CD4-positive, alpha-beta T cell treated with Interleukin-4 for 4 hours (primary cell): ENCODE measurements around the gene CIPC.

Experiments used
- DNase-seq: peaks from one replicate; pipeline ENCODE4 v3.0.0-alpha.2; 2020

The CIPC gene

GRCh38 chr14:77103951-77104350 is 5.9 kb downstream of the CIPC start:
- no peak for DNase-seq

GRCh38 chr14:77104393-77104792 is 6.3 kb downstream of the CIPC start:
- no peak for DNase-seq

DNA sequence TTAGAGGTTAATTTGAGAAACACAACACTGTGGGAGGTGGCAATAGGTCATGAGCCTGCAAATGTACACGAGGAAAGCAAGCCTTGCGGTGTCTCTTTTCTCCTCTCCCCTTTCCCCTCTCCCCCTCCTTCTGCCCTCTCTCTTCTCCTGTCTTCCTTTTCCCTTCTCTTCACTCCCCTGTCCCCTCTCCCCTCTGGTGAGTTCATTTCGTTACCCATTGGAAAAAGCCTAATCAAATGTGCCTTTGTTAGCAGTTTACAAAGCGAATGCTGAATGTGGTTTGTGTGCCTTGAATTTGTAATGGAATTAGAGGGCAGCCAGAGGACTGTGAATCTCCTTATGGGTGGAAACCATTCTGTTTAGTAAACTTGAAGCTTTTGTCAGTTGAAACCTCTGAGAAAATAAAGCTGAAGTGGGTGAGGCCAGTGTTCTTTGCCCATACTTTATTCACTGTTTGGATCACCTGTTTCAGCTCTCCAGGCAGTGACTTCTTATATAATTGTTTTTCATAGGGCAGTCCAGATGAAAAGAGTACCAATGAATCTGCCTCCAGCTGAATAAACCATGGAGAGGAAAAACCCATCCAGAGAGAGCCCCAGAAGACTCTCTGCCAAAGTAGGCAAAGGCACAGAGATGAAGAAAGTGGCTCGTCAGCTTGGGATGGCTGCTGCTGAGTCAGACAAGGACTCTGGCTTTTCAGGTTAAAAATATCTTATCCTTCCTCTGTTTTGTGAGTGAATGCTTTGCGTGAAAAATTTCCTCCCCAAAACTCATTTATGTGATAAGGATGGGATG is 7.3 kb downstream of the CIPC start:
- DNase-seq, result no peak

DNA sequence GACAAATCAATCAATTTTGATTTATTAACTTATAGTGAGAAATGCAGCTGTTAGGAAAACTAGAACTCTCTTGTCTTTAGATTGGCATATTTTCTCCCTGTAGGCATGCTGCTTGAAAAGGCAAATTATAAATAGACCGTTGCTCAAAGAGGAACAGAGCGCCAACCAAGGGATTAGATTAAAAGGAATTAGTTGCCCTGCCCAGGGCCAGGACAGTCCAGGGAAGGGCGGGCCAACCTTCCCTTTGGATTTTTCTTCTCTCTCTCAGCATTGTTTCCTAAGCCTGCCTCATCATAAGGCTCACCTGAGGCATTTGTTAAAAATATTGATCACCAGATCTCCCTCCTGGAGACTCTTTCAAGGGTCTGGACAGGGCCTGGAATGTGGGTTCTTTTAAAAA is 8.6 kb downstream of the CIPC start:
- no peak for DNase-seq

DNA sequence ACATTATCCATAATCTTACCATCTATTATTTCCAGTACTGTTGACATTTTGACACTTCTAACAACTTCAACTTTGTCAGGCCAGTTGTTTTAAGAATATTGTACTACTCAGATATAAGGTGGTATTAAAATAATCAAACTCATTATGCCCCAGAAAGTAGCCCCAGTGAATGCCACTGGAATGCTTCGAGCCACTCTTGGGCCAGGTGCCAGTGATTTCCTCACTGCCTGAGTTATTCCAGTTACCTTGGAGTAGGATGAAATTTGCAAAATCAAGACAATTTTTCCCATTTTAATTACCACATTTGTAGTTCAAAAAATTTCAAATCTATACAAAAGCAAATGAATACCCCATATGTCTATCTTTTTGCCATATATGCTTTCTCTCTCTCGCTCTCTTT is 9.2 kb downstream of the CIPC start:
- no peak for DNase-seq

- no peak for DNase-seq
Observed at GRCh38 chr14:77108753-77109152, 10.7 kb downstream of the CIPC start.

DNA sequence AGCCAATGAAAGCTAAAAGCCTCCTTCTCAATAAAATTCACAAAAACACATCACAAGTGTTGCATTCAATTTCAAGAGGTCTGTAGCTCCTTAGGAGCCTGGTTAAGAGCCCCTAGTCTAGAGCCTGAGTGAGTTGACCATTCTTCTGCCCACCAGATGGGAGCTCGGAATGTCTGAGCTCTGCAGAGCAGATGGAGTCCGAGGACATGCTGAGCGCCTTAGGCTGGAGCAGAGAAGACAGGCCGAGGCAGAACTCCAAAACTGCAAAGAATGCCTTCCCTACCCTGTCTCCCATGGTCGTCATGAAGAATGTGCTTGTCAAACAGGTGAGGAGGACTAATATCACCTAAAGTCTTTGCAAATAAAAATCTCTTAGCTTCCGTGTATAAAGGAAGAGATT is 11.6 kb downstream of the CIPC start:
- no peak for DNase-seq

DNA sequence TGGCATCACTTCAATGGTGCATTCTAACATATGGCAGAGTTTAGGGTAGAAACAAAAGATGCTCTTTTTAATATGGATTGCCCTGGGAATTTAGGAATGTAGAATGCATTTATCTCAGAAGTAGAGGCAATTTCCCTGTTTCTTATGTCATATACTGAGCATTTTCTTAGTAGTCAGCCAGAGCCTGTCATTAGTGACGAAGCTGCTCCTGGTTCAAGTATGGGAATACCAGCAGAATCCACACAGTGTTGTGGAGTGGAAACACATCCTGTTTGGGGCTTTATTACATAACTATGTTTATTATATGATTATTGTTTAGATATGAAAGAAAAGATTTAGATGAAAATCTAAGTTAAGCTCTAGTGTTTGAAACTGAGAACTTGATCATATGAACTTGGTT is 12.2 kb downstream of the CIPC start:
- no peak for DNase-seq

DNA sequence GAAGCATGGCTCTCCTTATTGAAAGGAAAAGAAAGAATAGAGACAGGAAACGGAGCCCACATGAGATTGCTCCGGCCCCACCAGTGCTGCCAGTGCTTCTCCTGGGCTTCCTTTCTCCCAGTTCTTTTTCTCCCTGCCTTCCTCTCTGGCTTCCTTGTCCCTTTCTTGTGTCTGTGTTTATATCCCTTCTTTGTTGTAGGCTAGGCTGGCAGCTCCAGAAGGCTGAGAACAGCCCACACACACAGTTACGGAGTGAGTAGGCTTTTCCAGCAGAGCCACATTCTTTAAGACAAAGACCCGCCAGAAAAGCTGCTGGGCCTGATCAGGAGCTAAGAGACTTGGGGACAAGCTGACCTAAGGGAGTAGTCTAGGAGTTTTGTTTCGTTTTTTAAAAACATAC is 13.0 kb downstream of the CIPC start:
- DNase-seq, result no peak

DNA sequence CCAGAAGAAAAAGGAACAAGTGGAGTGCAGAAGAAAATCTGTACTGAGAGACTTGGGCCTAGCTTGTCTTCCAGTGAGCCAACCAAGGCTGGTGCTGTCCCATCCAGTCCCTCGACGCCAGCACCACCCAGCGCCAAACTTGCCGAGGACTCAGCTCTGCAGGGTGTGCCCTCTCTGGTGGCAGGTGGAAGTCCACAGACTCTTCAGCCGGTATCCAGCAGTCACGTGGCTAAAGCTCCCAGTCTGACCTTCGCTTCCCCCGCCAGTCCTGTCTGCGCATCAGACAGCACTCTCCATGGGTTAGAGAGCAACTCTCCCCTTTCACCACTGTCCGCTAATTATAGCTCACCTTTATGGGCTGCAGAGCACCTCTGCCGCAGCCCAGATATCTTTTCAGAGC is 15.6 kb downstream of the CIPC start:
- DNase-seq, result no peak

DNA sequence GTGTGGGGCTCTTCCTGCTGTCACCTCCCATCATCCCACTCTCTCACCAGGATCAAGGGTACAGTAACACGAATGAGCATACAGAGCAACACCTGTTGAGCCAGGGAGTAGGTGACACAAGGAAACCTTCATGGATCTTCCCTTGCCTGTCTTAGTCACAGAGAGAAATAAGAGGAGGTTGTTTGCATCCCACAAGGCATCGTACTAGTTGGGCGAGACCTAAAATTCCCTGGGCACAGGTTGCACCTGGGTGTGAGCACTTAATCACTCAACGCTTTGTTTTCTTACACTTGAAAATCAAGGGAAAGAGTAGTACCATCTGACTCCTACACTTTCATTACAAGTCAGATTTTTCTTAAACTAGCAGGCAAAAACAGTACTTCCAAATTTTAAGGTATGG is 16.6 kb downstream of the CIPC start:
- DNase-seq, result no peak

DNA sequence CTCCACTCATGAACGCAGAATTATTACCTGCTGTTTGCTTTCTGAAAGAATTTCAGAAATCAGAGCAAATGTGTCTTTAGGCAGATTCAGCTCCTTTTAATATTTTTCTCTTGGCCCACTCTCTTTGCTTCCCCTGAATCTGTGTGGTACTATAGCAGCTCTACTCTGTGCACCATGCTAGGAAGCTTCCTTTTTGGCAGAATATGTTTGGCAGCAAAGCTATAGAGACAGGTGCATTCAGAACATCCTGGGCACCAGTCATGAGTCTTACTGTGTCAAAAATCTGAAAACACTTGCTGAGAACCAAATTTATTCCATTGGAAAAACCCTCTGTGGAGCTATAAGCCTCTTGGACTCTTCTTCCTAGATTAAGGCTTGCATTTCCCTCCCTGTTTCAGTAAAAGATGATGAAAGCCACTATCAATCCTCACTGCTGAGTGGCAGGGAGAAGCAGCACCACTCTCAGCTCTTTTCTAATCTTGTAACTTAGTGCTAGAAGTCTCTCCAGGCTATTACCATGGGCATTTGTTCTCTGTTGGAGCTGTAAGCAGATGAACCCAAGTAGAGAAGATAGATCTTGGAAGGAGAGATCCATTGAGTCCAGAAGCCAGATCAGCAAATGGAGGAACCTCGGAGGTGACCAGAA is 18.2 kb downstream of the CIPC start:
- DNase-seq, result no peak

DNA sequence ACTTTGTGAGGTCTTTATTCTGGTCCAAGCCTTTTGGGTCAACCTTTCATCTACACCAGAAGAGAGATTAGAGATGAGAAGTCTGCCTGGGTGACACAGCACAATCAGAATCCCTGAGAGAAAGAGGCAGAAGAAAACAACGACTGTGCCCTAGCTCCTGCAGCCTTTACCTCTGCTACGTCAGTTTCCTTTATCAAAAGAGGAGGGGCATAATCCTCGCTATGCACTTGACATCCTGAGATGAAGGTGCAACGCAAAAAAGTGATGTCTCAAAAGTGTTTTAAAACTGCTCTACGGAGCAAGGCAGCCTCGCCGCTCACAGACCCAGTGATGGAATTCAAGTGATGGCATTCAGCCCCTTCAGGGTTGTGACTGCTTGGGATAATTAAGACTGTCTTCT is 21.8 kb downstream of the CIPC start:
- DNase-seq, result peak; percentile 24

DNA sequence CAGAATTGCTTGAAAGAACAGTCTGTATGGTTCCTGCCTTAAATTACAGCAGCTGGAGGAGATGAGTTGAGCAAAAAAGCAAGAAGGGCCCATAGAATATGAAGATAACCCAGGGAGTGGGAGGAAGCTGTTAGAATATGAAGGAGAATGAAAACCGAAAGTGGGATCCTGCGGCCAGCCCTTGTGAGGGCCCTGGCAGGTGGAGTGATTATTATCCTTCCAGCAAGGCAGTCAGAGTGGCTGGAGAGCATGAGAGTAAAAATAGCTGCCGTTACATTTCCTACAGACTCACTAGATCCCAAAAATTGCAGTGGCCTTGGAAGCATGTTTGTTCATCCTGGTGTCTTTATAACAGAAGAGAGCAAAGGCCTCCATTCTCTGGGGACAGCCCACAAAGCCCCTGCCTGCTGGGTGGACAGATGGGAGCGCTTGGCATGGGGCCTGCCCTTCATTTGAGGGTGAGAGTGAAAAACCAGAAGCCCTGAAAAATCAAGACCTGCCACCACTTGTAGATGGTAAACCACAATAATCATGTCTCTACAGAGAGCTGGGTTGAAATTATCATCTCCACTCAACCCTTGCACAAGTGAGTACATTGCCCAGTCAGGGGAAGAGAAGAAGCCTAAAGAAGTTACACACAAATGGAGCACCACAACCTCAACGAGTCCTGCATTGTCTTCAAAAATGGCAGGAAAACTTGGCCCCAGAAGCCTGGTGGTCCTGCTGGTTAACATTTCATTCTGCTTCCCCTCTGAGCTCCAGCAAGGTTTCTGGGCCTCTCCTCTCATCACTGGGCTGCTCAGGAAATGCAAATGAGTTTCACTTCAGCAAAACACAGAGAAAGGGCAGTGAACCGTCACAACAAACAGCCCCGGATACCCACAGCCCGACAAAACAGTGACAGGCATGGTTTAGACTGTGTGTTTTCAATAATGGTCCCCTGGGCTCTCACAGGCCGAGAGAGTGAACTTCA is 23.0 kb downstream of the CIPC start:
- peak; percentile 49 for DNase-seq

DNA sequence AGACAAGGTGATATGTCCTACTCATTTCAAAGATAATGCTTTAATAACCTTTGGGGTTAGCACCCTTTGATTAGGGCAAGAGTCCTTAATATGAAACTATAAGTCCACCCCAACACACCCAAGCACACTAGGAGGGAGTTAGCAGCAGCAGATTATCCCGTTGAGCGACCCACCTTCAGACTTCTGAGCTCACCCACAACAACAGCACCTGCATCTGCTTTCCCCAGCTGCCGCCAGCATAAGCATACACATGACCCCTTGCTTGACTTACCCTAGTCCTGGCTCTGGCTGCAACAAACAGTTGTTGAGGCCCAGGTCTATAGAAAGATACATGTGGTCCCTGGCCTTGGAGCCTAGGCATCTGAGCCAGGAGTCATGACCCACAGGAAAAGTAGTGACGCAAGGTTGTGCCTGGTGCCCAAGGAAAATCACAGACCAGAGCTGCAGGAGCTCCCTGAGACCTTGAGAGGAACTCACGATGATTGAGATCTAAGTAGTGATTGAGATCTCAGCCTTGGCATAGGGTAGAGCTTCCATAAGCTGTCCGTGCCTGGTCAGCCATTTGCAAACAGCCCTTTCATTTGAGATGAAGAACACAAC is 24.6 kb downstream of the CIPC start:
- no peak for DNase-seq

DNA sequence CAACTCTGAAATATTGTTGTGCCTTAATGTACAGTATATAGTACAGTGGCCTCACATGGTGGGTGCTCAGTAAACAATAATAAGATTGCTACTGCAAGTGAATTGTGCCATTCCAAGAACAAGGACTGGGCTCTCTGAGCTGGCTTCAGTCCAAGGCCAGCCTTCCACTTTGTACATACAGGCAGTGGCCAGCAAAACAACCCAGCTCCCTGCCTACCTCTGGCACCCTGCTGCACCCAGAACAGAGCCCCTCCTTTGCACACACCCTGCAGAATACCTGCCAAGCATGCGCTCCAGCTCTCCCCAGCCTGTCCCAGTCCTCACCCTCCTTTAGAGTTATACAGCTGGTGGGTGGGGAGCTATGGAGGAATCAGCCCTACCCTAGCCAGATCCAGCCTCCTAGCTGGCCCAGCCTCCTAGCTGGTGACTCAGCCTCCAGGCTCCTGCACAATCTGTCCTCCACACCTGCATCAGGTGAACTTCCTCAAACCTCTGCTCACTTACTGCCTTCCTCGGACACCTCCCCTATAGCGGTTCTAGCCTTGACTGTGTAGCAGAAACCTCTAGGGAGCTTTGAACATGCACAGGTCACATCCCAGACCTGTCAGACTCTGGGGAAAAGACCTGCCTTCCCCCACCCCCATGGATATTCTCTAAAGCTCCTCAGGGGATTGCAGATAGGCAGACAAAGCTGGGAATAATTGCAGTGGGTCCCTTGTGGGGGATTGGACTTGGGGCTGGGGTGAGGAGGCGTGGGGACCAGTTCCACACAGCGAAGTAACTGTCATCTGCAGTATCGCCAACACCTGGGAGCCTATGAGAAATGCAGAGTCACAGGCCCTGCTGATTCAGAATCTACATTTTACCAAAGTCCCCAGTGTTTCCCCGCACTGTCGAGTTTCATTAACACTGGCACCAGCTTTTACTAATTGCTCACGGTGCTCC is 25.6 kb downstream of the CIPC start:
- DNase-seq, result no peak

DNA sequence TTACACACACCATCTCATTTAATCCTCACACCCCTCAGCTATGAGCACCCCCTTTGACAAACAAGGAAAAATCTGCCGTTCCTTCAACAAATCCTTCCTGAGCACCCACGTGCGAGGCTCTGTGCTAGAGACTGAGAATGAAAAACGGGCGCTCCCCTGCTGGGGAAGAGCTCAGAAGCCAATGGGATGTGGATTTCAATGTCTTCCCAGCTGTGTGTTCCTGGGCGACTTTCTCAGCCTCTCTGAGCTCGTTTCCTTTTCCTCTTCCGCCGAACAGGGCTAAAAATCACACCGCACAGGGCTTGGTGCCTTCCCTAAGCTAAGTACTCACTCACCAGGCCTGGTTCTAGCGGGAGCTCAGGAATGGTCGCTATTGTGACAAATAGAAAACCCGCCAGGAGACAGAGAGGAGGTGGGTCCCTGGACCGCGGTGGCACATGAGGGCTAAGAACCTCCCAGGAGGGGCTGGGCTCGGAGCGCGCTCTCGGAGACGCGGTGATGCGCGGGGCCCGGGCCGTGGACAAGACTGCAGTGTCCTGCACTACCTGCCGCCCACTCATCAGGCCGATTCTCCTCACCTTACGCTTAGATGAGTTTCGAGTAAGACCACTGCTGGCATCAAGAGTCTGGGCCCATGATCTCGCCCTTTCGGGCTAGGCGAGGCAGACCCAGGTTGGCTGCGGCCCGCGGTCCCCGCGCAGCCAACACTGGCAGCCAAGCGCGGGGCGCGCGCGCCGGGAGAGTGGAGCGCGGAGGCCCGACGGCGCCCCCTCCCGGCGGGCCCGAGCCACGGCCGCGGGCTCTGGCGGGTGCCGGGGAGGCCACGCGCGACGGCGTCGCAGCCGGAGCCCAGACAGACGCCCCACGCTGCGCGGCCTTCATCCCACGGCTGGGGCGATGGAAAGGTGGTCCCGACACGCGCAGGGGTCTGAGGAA is 26.6 kb downstream of the CIPC start:
- DNase-seq, result peak; percentile 33

DNA sequence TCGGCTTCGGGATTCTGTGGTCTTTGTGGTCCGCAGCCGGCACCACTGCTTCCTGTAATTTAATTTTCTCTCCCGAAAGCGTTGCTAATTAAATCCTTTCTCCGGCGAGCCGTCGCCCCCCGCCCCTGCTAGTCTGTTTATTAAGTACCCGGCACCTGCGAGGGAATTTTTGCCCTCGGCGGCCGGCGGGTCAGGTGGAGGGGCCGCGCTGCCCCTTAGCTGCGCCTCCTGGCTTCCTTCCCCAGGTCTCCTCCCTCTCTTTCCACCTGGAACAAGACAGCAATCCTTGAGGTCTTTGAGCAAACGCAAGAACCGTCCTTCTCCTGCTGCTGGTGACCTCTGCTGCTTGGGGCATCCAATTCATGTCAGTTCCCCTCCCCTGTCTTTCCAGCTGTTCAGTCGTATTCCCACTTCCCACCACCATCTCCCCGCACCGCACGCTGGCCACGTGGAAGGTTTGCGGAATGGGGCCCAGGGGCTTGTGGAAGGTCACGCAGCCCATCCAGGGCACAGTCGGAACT is 27.3 kb downstream of the CIPC start:
- DNase-seq, result no peak

DNA sequence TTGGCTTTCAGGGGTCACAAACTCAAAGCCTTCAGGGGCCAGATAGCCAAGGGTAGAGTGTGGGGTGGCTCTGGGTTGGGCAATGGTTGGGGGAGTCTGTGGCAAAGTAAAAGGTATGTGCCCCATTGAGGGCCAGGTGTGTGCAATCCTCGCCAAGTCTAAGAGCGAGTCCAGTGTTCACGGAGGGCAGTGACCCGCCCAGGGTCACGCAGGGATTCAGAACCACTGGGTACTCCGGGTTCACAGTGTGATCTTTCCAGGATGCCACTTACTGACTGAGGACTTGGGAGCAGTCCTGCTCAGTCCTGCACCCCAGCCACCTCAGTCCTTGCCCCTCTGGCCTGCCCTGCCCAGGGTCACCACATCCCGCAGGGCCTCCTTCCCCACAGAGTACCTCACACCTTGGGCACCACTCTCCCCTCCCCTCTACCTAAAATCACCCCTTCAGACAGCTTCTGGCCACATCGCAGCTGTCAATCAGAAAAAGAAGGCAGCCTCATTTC is 27.8 kb downstream of the CIPC start:
- DNase-seq, result no peak

GRCh38 chr14:77126461-77126990 is 28.5 kb downstream of the CIPC start:
- DNase-seq, result no peak
